Activated CD4-positive, alpha-beta T cell treated with anti-CD3 and anti-CD28 coated beads for 36 hours (primary cell): ENCODE results near the gene ASB11. TPM values are rescaled to one million over a fixed set of nuclear protein-coding genes. Genes with fewer than 3 reads are reported as not detected.
A peak's percentile ranks its signal among the peaks of the same experiment; 100 is the strongest.
"Not testable (repeated sequence)": the region's sequence is repeated elsewhere in the genome, so short reads cannot be mapped to it uniquely, and the experiment has no call there.

Experiments
- ATAC-seq: fragments of 200-7000 bp; cut with Tn5 transposase; one replicate; pipeline ENCODE4 v1.10.0; 2021; ENCODE audit warnings: mild to moderate bottlenecking, moderate library complexity
- CTCF ChIA-PET: fragments of 350-600 bp; sonication (Branson Sonifier 250); formaldehyde crosslinking; loops from one replicate; lab custom pipeline; 2021; ENCODE audit warnings: antibody characterized with exemption; lab: Charles Lee
- POLR2A ChIA-PET: fragments of 350-600 bp; sonication (Branson Sonifier 250); formaldehyde crosslinking; loops from one replicate; lab custom pipeline; 2021; ENCODE audit warnings: antibody characterized with exemption, inconsistent platforms; lab: Charles Lee
- DNase-seq: peaks from one replicate; pipeline ENCODE4 v3.0.0-alpha.2; 2020
- H3K27ac Mint-ChIP-seq: one replicate; pipeline ENCODE4 v1.8.0; 2021; ENCODE audit warnings: mixed read lengths
- H3K27me3 Mint-ChIP-seq: one replicate; pipeline ENCODE4 v1.8.0; 2021; ENCODE audit warnings: mixed read lengths
- H3K36me3 Mint-ChIP-seq: one replicate; pipeline ENCODE4 v1.8.0; 2021; ENCODE audit warnings: low read depth, mixed read lengths
- H3K4me1 Mint-ChIP-seq: one replicate; pipeline ENCODE4 v1.8.0; 2021; ENCODE audit warnings: mixed read lengths
- H3K4me3 Mint-ChIP-seq: one replicate; pipeline ENCODE4 v1.8.0; 2021; ENCODE audit warnings: mild to moderate bottlenecking, moderate library complexity, mixed read lengths
- H3K9me3 Mint-ChIP-seq: one replicate; pipeline ENCODE4 v1.8.0; 2021; ENCODE audit warnings: low read depth, mixed read lengths
- intact Hi-C, 2 experiments: fragments of 100-400 bp; cut with DNase I in 1 of 2; cut with micrococcal nuclease in 1 of 2; formaldehyde crosslinking; loops; one replicate each; pipeline versions ENCODE4 v1.14.2 to v1.15.1; 2022 to 2024; cut with DNase I, micrococcal nuclease
- total RNA-seq, 2 experiments: library from RNA; stranded (reverse); gene quantifications; one replicate each; pipeline ENCODE4 v1.2.3, GENCODE V29; 2021

ASB11 gene
- total RNA-seq, 2 experiments from 2014 or later: not detected

DNA sequence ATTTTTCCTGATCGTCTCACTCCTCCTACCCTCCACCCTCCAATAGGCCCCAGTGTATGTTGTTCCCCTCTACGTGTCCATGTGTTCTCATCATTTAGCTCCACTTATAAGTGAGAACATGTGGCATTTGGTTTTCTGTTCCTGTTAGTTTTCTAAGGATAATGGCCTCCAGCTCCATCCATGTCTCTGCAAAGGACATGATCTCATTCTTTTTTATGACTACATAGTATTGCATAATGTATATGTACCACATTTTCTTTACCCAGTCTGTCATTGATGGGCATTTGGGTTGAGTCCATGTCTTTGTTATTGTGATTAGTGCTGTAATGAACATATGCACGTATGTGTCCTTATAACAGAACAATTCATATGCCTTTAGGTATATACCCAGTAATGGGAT, 9.5 kb downstream of the ASB11 start:
- DNase-seq, H3K9me3 Mint-ChIP-seq, H3K36me3 Mint-ChIP-seq, H3K4me3 Mint-ChIP-seq, H3K27me3 Mint-ChIP-seq, H3K4me1 Mint-ChIP-seq, CTCF ChIA-PET, intact Hi-C loops, POLR2A ChIA-PET, H3K27ac Mint-ChIP-seq, ATAC-seq: not testable (repeated sequence)

DNA sequence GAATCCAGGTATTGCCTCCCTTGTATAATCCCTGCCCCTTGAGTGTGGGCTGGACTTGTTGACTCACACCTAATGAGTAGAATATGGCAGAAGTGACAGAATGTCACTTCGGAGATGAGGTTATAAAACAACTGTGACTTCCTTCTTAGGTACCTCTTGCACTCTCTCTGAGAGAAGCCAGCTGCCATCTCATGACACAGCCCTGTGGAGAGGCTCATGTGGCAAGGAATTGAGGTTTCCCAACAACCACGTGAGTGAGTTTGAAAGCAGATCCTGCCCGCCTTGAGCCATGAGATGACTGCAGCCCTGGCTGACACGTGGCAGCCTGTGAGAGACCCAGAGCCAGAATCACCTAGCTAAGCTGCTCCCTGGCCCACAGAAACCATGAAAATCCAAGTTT, 13.5 kb downstream of the ASB11 start:
- DNase-seq (peak; percentile 56), ATAC-seq (peak; percentile 87)
- Mint-ChIP-seq H3K4me3 (no peak overlapping the region), H3K27me3 (peaks cover 1% of the 10 kb centered on the region), H3K27ac (no peak overlapping the region), H3K9me3 (no peaks in the 10 kb centered on the region), H3K36me3 (no peaks in the 10 kb centered on the region), H3K4me1 (peaks cover 2% of the 10 kb centered on the region)
- POLR2A ChIA-PET: no interaction called here
- CTCF ChIA-PET: interaction anchor here (0.9 kb wide), 1 partner anchor 48 kb away, joined by 3 read pairs; no protein-coding TSS in a partner anchor
- intact Hi-C loops: loop anchor here in 1 of 2 experiments (5.0 kb wide), 1 partner anchor 165 kb away; no protein-coding TSS in a partner anchor

DNA sequence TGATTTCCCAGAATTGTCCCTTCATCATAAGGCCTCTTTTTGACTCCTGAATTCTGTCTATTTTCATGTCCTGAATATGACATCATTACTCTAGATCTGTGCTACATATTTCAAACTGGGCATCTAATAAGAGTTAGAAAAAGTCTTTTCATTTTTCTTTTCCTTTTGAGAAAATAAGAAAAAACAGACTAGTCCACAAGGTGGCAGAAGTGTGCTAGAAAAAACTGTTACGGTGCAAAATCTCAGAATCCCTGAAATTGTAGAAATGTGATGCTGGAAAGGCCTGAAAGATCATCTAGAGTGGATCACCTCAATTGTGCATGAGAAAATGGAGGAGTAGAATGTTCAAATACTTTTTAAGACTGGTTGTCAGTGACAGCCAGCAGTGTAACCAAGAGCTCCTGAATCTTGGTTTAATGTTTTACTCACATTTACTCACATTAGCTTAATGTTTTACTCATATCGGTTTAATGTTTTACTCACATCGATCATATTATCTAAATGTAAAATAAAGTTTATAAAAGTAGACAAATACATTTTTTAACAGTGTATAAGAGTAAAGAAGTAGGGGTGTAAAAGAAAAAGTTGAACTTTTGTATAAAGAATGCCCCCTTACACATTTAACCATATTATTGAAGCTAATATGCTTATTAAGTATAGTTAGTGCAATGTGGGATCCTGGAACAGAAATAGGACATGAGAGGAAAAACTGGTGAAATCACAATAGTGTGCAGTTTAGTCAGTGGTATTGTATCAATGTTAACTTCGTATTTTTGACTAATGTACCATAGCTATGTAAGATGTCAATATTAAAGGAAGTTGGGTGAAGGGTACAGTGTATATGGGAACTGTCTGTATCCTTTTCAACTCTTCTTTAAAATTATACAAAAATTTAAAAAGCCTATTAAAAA, 15.2 kb downstream of the ASB11 start:
- Mint-ChIP-seq H3K4me3 (no peak overlapping the region), H3K9me3 (no peaks in the 10 kb centered on the region), H3K4me1 (peaks cover 2% of the 10 kb centered on the region), H3K27ac (no peak overlapping the region), H3K36me3 (no peaks in the 10 kb centered on the region), H3K27me3 (peaks cover 1% of the 10 kb centered on the region)
- ATAC-seq (no peak), DNase-seq (no peak)
- POLR2A ChIA-PET: no interaction called here
- intact Hi-C loops: loop anchor here (1.0 to 5.0 kb wide), 2 partner anchors 167 to 168 kb away; no protein-coding TSS in a partner anchor
- CTCF ChIA-PET: interaction anchor here (0.6 to 1.5 kb wide), 3 partner anchors 12 to 95 kb away, joined by 3 to 7 read pairs (median 4); no protein-coding TSS in a partner anchor

DNA sequence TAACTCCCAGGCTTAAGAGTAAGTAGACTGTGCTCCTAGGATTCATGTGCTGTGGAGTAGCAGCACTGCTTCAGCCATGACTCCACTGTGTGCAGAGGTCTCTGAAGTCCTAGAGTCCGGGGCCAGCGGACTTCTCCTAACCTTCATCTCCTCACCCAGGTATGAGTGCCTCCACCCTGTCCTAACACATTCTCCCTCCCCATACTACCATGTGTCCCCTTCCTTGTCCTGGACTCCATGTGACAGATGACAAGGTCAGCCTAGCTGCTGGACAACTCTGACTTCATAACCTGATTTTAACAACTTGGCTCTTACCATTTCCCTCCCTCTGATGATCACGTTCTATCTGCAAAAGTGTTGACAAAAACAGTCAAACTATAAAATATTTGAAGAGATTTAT, 16.7 kb downstream of the ASB11 start:
- no peak overlapping the region for H3K4me3 Mint-ChIP-seq
- ChIA-PET CTCF (no interaction called here), POLR2A (no interaction called here)
- ATAC-seq: no peak
- no peak for DNase-seq
- H3K27ac Mint-ChIP-seq: no peak overlapping the region
- H3K4me1 Mint-ChIP-seq: peaks cover 2% of the 10 kb centered on the region
- intact Hi-C loops: no loop called here
- no peaks in the 10 kb centered on the region for H3K36me3 Mint-ChIP-seq
- peaks cover 1% of the 10 kb centered on the region for H3K27me3 Mint-ChIP-seq
- H3K9me3 Mint-ChIP-seq: no peaks in the 10 kb centered on the region

DNA sequence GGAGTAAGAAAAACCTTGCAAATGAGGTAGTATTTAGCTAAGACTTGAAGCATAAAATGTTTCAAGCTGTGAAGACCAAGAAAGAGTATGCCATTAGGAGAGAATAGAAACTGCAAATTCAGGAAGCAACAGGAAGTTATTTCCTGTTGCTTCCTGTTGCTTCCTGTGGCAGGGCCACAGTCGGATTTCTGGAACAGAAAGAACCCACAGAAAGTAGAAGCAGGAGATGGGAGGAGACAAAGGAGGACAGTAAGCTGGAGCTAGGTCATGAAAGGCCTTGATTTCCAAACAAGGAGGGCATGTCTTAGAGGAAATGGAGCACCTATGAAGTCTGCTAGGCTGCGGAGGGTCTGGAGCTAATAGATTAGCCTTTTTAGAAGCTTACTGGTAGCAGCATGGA, 17.2 kb downstream of the ASB11 start:
- peaks cover 1% of the 10 kb centered on the region for H3K27me3 Mint-ChIP-seq
- POLR2A ChIA-PET: no interaction called here
- DNase-seq (no peak), ATAC-seq (no peak)
- no peak overlapping the region for H3K27ac Mint-ChIP-seq
- no peak overlapping the region for H3K4me3 Mint-ChIP-seq
- no peaks in the 10 kb centered on the region for H3K36me3 Mint-ChIP-seq
- H3K4me1 Mint-ChIP-seq: peaks cover 2% of the 10 kb centered on the region
- intact Hi-C loops: no loop called here
- no peaks in the 10 kb centered on the region for H3K9me3 Mint-ChIP-seq
- CTCF ChIA-PET: no interaction called here

DNA sequence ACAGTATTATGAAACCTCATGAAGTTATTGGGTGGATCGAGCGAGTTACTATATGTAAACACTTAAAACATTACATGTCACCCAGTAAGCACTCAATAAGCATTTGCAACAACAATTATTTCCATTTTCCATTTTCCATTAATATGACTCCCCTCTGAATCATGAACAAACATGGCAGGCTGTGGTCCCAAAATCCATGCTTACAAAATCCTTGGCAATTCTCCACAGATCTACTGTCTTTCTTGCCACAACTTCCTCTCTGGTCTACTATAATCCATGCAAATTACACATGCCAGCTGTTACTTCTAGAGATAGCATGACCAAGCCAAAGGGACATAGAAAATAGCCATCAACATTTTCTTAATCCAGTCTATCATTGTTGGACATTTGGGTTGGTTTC, 22.0 kb downstream of the ASB11 start:
- Mint-ChIP-seq H3K4me3 (no peak overlapping the region), H3K4me1 (no peaks in the 10 kb centered on the region), H3K27me3 (no peaks in the 10 kb centered on the region), H3K36me3 (no peaks in the 10 kb centered on the region), H3K9me3 (no peaks in the 10 kb centered on the region), H3K27ac (no peak overlapping the region)
- no peak for ATAC-seq
- no peak for DNase-seq
- POLR2A ChIA-PET: no interaction called here
- CTCF ChIA-PET: no interaction called here
- intact Hi-C loops: no loop called here

DNA sequence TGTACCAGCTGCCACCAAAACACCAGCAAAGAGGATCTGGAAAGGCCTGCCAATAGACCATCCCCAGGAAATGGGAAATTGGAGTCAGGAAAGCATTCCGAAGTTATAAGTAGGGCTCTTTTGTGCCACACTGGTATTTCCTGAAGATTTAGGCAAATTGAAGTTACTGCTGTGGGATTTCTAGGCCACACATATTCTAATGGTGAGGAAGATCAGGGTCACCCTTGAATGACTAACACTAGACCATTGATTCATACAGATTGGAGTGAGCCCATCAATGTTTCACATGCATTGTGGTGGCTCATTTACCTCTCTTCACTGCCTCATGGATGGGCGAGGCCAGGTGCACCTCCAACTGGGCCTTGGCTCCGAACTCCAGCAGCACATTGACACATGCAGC, 22.6 kb downstream of the ASB11 start:
- Mint-ChIP-seq H3K4me1 (no peaks in the 10 kb centered on the region), H3K27me3 (no peaks in the 10 kb centered on the region), H3K36me3 (no peaks in the 10 kb centered on the region), H3K4me3 (no peak overlapping the region), H3K27ac (no peak overlapping the region), H3K9me3 (no peaks in the 10 kb centered on the region)
- POLR2A ChIA-PET: no interaction called here
- no peak for DNase-seq
- no peak for ATAC-seq
- intact Hi-C loops: no loop called here
- CTCF ChIA-PET: no interaction called here

DNA sequence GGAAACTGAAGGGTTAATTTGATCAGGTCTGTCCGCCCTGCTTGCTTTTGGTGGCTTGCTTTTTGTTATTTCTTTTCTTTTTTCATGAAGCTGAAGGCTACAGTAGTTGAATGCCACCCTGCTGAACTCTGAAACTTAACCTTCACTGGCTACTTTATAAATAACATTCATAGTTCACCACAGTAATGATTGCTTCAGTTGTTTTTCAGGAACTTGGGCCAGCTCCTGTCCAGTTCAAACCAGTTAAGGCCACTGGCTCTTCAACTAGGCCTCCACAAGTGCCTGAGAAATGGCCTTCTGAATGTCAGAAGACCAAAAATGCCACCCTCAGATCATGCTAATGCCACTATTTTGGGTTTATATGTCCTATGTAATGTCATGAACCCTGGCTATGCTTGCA, 37.8 kb downstream of the ASB11 start:
- intact Hi-C loops: no loop called here
- H3K4me3 Mint-ChIP-seq: no peak overlapping the region
- H3K9me3 Mint-ChIP-seq: no peaks in the 10 kb centered on the region
- no peaks in the 10 kb centered on the region for H3K27me3 Mint-ChIP-seq
- H3K36me3 Mint-ChIP-seq: no peaks in the 10 kb centered on the region
- no peaks in the 10 kb centered on the region for H3K4me1 Mint-ChIP-seq
- ChIA-PET CTCF (no interaction called here), POLR2A (no interaction called here)
- ATAC-seq (no peak), DNase-seq (no peak)
- H3K27ac Mint-ChIP-seq: no peak overlapping the region

DNA sequence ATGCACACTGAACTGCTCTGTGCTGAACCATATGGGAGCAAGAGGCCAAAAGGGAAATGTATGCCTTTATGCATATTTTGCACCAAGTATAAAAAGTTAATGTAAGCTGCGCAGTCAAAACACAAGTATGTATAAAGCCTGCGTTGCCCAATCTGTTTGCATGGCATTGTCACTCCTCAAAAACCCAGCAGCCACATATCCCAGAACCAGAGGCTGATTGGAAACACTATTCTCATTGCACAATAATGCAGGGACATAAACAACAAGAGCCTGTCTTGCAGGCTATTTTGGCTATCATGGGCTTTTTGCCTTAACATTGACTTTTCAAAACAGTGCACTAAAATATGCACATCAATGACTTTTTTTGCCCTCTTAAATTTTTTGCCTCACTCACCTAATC, 40.5 kb downstream of the ASB11 start:
- Mint-ChIP-seq H3K36me3 (no peaks in the 10 kb centered on the region), H3K27me3 (no peaks in the 10 kb centered on the region), H3K4me1 (peaks cover 5% of the 10 kb centered on the region), H3K4me3 (no peak overlapping the region), H3K9me3 (no peaks in the 10 kb centered on the region), H3K27ac (no peak overlapping the region)
- intact Hi-C loops: no loop called here
- ATAC-seq (no peak), DNase-seq (no peak)
- CTCF ChIA-PET: no interaction called here
- POLR2A ChIA-PET: no interaction called here

DNA sequence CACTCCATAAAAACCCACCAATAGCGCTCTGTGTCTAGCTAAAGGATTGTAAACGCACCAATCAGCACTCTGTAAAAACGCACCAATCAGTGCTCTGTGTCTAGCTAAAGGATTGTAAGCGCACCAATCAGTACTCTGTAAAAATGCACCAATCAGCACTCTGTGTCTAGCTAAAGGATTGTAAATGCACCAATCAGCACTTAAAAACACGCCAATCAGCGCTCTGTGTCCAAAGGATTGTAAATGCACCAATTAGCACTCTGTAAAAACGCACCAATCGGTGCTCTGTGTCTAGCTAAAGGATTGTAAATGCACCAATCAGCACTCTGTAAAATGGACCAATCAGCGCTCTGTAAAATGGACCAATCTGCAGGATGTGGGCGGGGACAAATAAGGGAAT, 42.2 kb downstream of the ASB11 start:
- ATAC-seq, intact Hi-C loops, H3K9me3 Mint-ChIP-seq, DNase-seq, H3K27ac Mint-ChIP-seq, H3K36me3 Mint-ChIP-seq, H3K27me3 Mint-ChIP-seq, H3K4me3 Mint-ChIP-seq, CTCF ChIA-PET, POLR2A ChIA-PET: not testable (repeated sequence)
- H3K4me1 Mint-ChIP-seq: peaks cover 10% of the 10 kb centered on the region

DNA sequence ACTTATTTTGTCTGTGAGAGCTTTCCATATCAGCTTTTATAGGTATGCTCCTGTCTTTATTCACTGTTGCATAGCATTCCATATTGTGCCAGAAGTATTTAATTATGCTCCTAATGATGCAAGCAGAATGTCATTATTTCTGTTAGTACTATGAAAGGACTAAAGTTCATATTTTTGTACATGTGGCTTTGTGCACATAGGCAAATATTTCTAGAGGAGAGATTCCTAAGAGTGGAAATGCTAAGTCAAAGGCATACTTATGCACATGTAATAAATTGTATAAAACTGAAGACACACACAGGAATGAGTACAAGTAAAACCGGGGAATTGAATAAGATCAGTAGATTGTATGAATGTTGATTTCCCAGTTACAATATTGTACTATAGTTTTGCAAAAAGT, 43.7 kb downstream of the ASB11 start:
- intact Hi-C loops: no loop called here
- H3K27ac Mint-ChIP-seq: no peak overlapping the region
- no peak for ATAC-seq
- no peak for DNase-seq
- ChIA-PET CTCF (no interaction called here), POLR2A (no interaction called here)
- no peaks in the 10 kb centered on the region for H3K36me3 Mint-ChIP-seq
- peaks cover 10% of the 10 kb centered on the region for H3K4me1 Mint-ChIP-seq
- H3K4me3 Mint-ChIP-seq: no peak overlapping the region
- no peaks in the 10 kb centered on the region for H3K9me3 Mint-ChIP-seq
- no peaks in the 10 kb centered on the region for H3K27me3 Mint-ChIP-seq
